Measurements from ENCODE around the gene SLC35F1. TPM values are rescaled to one million over a fixed set of nuclear protein-coding genes. Genes with fewer than 3 reads are reported as not detected.

The SLC35F1 gene
- total and polyA plus RNA-seq, 9 of the 15 experiments (the other 6 are each of a cell fraction or from before 2014, with no cell fraction given): 0.03 to 0.06 TPM; not detected in 7

GRCh38 chr6:118324116-118324515 lies 417.1 kb downstream of the SLC35F1 start:
- H3K27me3 ChIP-seq (ENCODE audit: control insufficient read depth in 2 of 2, insufficient read depth in 2 of 2, low read length in 2 of 2): peaks cover 0 to 8% of the 10 kb centered on the region in 2 experiments; a peak in 3 of 5 replicates
- ATAC-seq (no peak), FAIRE-seq (no peak), DNase-seq (ENCODE audit: extremely low read depth in 1 of 4, low spot score in 3 of 4) (no peak)
- no peaks in the 10 kb centered on the region for H3K9me1 ChIP-seq (ENCODE audit: control insufficient read depth, insufficient read depth, low read length)
- no peaks in the 10 kb centered on the region for H3K79me2 ChIP-seq (ENCODE audit: control insufficient read depth, insufficient read depth, low read length)
- CTCF ChIA-PET (ENCODE audit: low intra/inter-chr PET ratio): no interaction called here
- intact Hi-C loops (cut with micrococcal nuclease) (no loop called here), in situ Hi-C loops (cut with MboI) (no loop called here)
- POLR2A ChIA-PET: interaction anchor here (0.6 kb wide), 1 partner anchor 1264 kb away, joined by 3 read pairs; no protein-coding TSS in a partner anchor
- H3K9ac ChIP-seq (ENCODE audit: insufficient read depth in 1 of 2, low read depth in 2 of 2, low read length in 2 of 2): no peak overlapping the region
- no TSS peak for BruUV-seq (replicated peaks)
- no peak overlapping the region for H2AFZ ChIP-seq (ENCODE audit: low read depth, low read length)
- H3K4me2 ChIP-seq (ENCODE audit: insufficient read depth, low read length): no peak overlapping the region
- TF ChIP-seq, protein P1, sequence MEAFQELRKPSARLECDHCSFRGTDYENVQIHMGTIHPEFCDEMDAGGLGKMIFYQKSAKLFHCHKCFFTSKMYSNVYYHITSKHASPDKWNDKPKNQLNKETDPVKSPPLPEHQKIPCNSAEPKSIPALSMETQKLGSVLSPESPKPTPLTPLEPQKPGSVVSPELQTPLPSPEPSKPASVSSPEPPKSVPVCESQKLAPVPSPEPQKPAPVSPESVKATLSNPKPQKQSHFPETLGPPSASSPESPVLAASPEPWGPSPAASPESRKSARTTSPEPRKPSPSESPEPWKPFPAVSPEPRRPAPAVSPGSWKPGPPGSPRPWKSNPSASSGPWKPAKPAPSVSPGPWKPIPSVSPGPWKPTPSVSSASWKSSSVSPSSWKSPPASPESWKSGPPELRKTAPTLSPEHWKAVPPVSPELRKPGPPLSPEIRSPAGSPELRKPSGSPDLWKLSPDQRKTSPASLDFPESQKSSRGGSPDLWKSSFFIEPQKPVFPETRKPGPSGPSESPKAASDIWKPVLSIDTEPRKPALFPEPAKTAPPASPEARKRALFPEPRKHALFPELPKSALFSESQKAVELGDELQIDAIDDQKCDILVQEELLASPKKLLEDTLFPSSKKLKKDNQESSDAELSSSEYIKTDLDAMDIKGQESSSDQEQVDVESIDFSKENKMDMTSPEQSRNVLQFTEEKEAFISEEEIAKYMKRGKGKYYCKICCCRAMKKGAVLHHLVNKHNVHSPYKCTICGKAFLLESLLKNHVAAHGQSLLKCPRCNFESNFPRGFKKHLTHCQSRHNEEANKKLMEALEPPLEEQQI (IDR thresholded peaks at IDR 0.05): no peak
- no peak for TF ChIP-seq NR2F6 (CRISPR knock-in tag; IDR thresholded peaks at IDR 0.05)
- TF ChIP-seq BRD9 (IDR thresholded peaks at IDR 0.05; ENCODE audit: low read depth, partially characterized antibody): no peak
- no peak for TF ChIP-seq GATAD2A (IDR thresholded peaks at IDR 0.05)
- no peak for TF ChIP-seq TEAD1 (CRISPR knock-in tag; IDR thresholded peaks at IDR 0.05)
- TF ChIP-seq ZNF23 (CRISPR knock-in tag; IDR thresholded peaks at IDR 0.05): no peak
- TF ChIP-seq CBX3 (IDR thresholded peaks at IDR 0.05; ENCODE audit: borderline replicate concordance in 1 of 2, low read length in 2 of 2): no peak
- TF ChIP-seq CBX8 (IDR thresholded peaks at IDR 0.05; ENCODE audit: borderline replicate concordance, extremely low read depth, low read depth, low read length, poor library complexity, severe bottlenecking): no peak
- no peak for TF ChIP-seq RB1 (IDR thresholded peaks at IDR 0.05; ENCODE audit: low read depth)
- no peak for TF ChIP-seq U2AF2 (optimal IDR thresholded peaks at IDR 0.05; ENCODE audit: low read depth, low read length)
- no peak for TF ChIP-seq ZNF561 (CRISPR knock-in tag; conservative IDR thresholded peaks at IDR 0.05)
- no peak for TF ChIP-seq CBX5 (IDR thresholded peaks at IDR 0.05; ENCODE audit: borderline replicate concordance, low read depth)
- no peak for TF ChIP-seq TAF1 (IDR thresholded peaks at IDR 0.05; ENCODE audit: control insufficient read depth, extremely low read depth, insufficient read depth, low read length, severe bottlenecking)
- TF ChIP-seq ZNF431 (CRISPR knock-in tag; IDR thresholded peaks at IDR 0.05): no peak
- TF ChIP-seq, protein P2, sequence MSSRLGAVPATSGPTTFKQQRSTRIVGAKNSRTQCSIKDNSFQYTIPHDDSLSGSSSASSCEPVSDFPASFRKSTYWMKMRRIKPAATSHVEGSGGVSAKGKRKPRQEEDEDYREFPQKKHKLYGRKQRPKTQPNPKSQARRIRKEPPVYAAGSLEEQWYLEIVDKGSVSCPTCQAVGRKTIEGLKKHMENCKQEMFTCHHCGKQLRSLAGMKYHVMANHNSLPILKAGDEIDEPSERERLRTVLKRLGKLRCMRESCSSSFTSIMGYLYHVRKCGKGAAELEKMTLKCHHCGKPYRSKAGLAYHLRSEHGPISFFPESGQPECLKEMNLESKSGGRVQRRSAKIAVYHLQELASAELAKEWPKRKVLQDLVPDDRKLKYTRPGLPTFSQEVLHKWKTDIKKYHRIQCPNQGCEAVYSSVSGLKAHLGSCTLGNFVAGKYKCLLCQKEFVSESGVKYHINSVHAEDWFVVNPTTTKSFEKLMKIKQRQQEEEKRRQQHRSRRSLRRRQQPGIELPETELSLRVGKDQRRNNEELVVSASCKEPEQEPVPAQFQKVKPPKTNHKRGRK (tag; IDR thresholded peaks at IDR 0.05): no peak
- no peak overlapping the region for H3K4me3 ChIP-seq
- no peaks in the 10 kb centered on the region for H4K20me1 ChIP-seq (replicated peaks; ENCODE audit: control insufficient read depth, insufficient read depth, low read length)
- no peaks in the 10 kb centered on the region for H3K36me3 ChIP-seq (ENCODE audit: control insufficient read depth, insufficient read depth, low read length)
- H3K4me1 ChIP-seq (replicated peaks in 1 of 2; ENCODE audit: control insufficient read depth in 2 of 2, insufficient read depth in 2 of 2, low read length in 2 of 2): no peaks in the 10 kb centered on the region
- H3K27ac ChIP-seq (ENCODE audit: extremely low read depth, low read depth, low read length): no peak overlapping the region
- no peaks in the 10 kb centered on the region for H3K9me3 ChIP-seq (replicated peaks; ENCODE audit: control insufficient read depth, insufficient read depth, low read depth, low read length)
- 0% methylated on average over 5 of the region's 5 CpGs for WGBS (ENCODE audit: insufficient coverage, low coverage, missing lambda C conversion rate)
